ENCODE results near the gene CHN2.

DNA sequence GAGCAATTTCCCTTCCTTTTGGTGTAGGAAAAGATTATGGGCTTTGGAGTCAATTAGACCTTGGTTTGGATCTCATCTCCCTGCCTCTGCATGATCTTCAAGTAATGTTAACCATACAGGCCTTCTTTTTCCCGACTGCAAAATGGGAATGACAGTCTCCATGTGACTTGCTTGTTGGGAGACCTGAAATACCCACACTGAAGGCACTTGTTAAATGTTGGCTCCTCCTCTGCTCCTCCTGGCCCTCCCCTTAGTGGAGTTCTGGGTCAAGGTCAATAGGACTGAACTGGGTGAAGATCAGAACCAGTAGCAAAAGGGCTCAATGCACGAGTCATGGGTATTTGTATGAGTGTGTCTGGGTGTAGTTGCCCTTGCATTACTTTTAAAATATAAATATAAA is 189.7 kb downstream of the CHN2 start:
- TF ChIP-seq EZH2 (IDR thresholded peaks at IDR 0.05; ENCODE audit: low read depth): no peak
- TF ChIP-seq, protein P1, sequence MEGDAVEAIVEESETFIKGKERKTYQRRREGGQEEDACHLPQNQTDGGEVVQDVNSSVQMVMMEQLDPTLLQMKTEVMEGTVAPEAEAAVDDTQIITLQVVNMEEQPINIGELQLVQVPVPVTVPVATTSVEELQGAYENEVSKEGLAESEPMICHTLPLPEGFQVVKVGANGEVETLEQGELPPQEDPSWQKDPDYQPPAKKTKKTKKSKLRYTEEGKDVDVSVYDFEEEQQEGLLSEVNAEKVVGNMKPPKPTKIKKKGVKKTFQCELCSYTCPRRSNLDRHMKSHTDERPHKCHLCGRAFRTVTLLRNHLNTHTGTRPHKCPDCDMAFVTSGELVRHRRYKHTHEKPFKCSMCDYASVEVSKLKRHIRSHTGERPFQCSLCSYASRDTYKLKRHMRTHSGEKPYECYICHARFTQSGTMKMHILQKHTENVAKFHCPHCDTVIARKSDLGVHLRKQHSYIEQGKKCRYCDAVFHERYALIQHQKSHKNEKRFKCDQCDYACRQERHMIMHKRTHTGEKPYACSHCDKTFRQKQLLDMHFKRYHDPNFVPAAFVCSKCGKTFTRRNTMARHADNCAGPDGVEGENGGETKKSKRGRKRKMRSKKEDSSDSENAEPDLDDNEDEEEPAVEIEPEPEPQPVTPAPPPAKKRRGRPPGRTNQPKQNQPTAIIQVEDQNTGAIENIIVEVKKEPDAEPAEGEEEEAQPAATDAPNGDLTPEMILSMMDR (conservative IDR thresholded peaks at IDR 0.05): no peak

Measured in PC-9 (cell line).